Naive thymus-derived CD8-positive, alpha-beta T cell (primary cell): ENCODE data around the gene PGK1. TPM values are rescaled to one million over a fixed set of nuclear protein-coding genes. Genes with fewer than 3 reads are reported as not detected.
A peak's percentile ranks its signal among the peaks of the same experiment; 100 is the strongest.
"Not testable (repeated sequence)": the region's sequence is repeated elsewhere in the genome, so short reads cannot be mapped to it uniquely, and the experiment has no call there.

Source experiments
- ATAC-seq, 2 donors: fragments of 150-1000 bp; cut with Tn5 transposase in 1 of 2; sonication (Bioruptor Pico), chemical (Tn5 transposase) in 1 of 2; 1 replicate in 1 of 2; 2 replicates in 1 of 2; pipeline ENCODE4 v1.10.0; 2021; ENCODE audit warnings: mild to moderate bottlenecking in 2 of 2, moderate library complexity in 2 of 2
- POLR2A ChIA-PET: fragments of 350-600 bp; sonication (Branson Sonifier 250); formaldehyde crosslinking; loops from one replicate; lab custom pipeline; 2021; ENCODE audit warnings: antibody characterized with exemption; lab: Charles Lee
- DNase-seq, 10 donors: peaks; one replicate each; pipeline versions ENCODE4 v3.0.0 to v3.0.0-alpha.2; 2020 to 2022
- H3K27ac Mint-ChIP-seq, 10 donors: one replicate each; pipeline ENCODE4 v1.8.0; 2020 to 2022; ENCODE audit warnings: mild to moderate bottlenecking in 10 of 10, mixed read lengths in 10 of 10, moderate library complexity in 4 of 10, inconsistent platforms in 1 of 10
- H3K27me3 Mint-ChIP-seq, 5 donors: one replicate each; pipeline ENCODE4 v1.8.0; 2021 to 2022; ENCODE audit warnings: mixed read lengths in 5 of 5
- H3K36me3 Mint-ChIP-seq, 3 donors: one replicate each; pipeline ENCODE4 v1.8.0; 2020 to 2022; ENCODE audit warnings: mixed read lengths in 3 of 3, mild to moderate bottlenecking in 2 of 3, inconsistent platforms in 1 of 3
- H3K4me1 Mint-ChIP-seq, 4 donors: one replicate each; pipeline ENCODE4 v1.8.0; 2021 to 2022; ENCODE audit warnings: mixed read lengths in 4 of 4
- H3K4me3 Mint-ChIP-seq, 10 donors: one replicate each; pipeline ENCODE4 v1.8.0; 2020 to 2022; ENCODE audit warnings: mild to moderate bottlenecking in 10 of 10, mixed read lengths in 10 of 10, moderate library complexity in 6 of 10, inconsistent platforms in 1 of 10
- H3K9me3 Mint-ChIP-seq, 9 donors: one replicate each; pipeline ENCODE4 v1.8.0; 2020 to 2022; ENCODE audit warnings: mixed read lengths in 9 of 9, mild to moderate bottlenecking in 3 of 9, inconsistent platforms in 1 of 9, moderate library complexity in 1 of 9
- polyA plus RNA-seq, 3 donors: library from polyadenylated mRNA; unstranded; fragments of 300-500 nt; fragmentation: Illumina TruSeq; gene quantifications; one replicate each; pipeline ENCODE4 v1.2.3, GENCODE V29; 2021
- total RNA-seq, 8 experiments: library from RNA in 2 of 8; stranded (reverse) in 2 of 8; gene quantifications; one replicate each; pipeline ENCODE4 v1.2.3 and lab custom pipeline; 2021 to 2026

Gene PGK1
- total and polyA plus RNA-seq, 5 experiments from 2014 or later: 205 to 515 (median 501) TPM

- no peak for ATAC-seq
- peak overlapping the region in 6 of 10 donors; percentile 19 to 87 (median 64) for H3K27ac Mint-ChIP-seq
- POLR2A ChIA-PET: interaction anchor here (3.1 kb wide), 1 partner anchor 13 kb away, joined by 15 read pairs; the partner anchor contains the start of gene PGK1
These were observed 14.6 kb downstream of the PGK1 start for GRCh38 chrX:78118628-78119027.

DNA sequence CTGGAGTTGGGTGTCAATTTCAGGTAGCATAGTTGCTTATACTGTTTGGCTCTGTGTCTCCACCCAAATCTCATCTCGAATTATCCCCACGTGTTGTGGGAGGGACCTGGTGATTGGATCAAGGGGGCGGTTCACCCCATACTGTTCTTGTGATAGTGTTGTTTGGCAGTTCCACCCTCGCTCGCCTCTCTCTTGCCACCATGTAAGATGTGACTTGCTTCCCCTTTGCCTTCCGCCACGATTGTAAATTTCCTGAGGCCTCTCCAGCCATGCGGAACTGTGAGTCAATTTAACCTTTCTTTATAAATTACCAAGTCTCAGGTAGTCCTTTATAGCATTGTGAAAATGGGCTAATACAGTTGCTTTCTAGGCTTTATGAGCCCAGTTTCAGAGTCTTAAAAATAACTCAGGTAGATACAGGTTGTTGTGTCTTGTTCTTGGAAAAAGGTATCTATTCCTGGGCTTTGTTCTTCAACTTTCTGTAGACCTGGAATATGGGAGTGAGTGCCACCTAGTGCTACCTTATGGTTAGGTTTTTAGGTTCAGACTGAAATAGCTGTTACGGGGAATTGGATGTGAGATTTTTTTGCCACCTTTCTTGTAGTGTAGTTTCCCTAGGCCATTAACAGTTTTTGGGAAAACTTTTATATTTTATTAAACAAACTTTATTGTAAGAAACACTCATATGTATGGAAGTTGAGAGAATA lies 15.6 kb downstream of the PGK1 start:
- H3K4me1 Mint-ChIP-seq: peaks cover 17 to 61% (median 56%) of the 10 kb centered on the region in 4 donors
- H3K4me3 Mint-ChIP-seq: peak overlapping the region in 1 of 10 donors; percentile 0
- DNase-seq: no peak
- H3K27ac Mint-ChIP-seq: peak overlapping the region; percentile 2 to 75 (median 36)
- no peaks in the 10 kb centered on the region for H3K9me3 Mint-ChIP-seq
- POLR2A ChIA-PET: no interaction called here
- ATAC-seq: peak in 1 of 2 donors; percentile 47
- H3K36me3 Mint-ChIP-seq: peaks cover 0 to 92% (median 10%) of the 10 kb centered on the region in 3 donors
- no peaks in the 10 kb centered on the region for H3K27me3 Mint-ChIP-seq

More at GRCh38 chrX:78118628-78119027, 14.6 kb downstream of the PGK1 start:
- no peak for DNase-seq
- Mint-ChIP-seq H3K9me3 (no peaks in the 10 kb centered on the region), H3K4me3 (no peak overlapping the region), H3K36me3 (peaks cover 0 to 92% (median 10%) of the 10 kb centered on the region in 3 donors), H3K4me1 (peaks cover 17 to 63% (median 58%) of the 10 kb centered on the region in 4 donors), H3K27me3 (no peaks in the 10 kb centered on the region)

GRCh38 chrX:78123190-78123589 lies 19.1 kb downstream of the PGK1 start:
- Mint-ChIP-seq H3K27ac (peak overlapping the region in 7 of 10 donors; percentile 3 to 85 (median 45)), H3K36me3 (peaks cover 0 to 92% (median 1%) of the 10 kb centered on the region in 3 donors), H3K9me3 (no peaks in the 10 kb centered on the region), H3K27me3 (no peaks in the 10 kb centered on the region), H3K4me1 (peaks cover 8 to 36% (median 30%) of the 10 kb centered on the region in 4 donors), H3K4me3 (no peak overlapping the region)
- POLR2A ChIA-PET: no interaction called here
- DNase-seq: no peak
- no peak for ATAC-seq

DNA sequence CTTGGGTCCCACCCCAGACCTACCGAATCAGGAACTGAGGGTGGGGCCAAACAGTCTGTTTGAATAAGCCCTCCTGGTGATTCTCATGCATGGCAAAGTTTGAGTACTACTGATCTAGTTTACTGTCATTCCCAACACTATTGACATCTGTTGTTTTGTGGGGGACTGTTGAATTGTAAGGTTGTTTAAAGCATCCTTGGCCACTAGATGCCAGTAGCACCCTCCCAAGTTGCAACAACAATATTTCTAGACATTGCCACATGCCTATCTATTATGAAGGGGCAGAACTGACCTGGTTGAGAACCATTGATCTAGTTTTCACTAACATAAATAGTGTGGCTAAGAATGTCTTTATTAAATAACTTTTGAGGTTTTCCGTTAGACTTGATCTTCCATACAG lies 20.3 kb downstream of the PGK1 start:
- ATAC-seq: peak in 1 of 2 donors; percentile 40
- Mint-ChIP-seq H3K27ac (peak overlapping the region in 8 of 10 donors; percentile 1 to 88 (median 62)), H3K4me3 (no peak overlapping the region), H3K27me3 (no peaks in the 10 kb centered on the region), H3K9me3 (no peaks in the 10 kb centered on the region), H3K4me1 (peaks cover 8 to 34% (median 23%) of the 10 kb centered on the region in 4 donors), H3K36me3 (peaks cover 0 to 92% (median 1%) of the 10 kb centered on the region in 3 donors)
- no peak for DNase-seq
- POLR2A ChIA-PET: no interaction called here

DNA sequence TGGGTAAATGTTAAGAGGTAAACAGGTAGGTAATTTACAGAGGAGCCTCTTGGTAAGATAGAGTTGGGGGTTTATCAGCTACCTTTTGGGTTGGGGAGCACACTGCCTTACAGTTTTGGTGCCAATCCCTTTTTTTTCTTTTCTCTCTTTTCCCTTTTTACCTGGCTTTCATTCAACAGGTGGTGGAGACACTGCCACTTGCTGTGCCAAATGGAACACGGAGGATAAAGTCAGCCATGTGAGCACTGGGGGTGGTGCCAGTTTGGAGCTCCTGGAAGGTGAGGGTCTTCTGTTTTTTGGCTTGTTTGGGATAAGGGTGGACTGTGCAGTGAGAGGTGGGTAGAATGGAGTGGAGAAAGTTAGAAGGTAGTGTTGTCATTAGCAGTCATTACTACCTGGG lies 21.1 kb downstream of the PGK1 start:
- H3K4me3 Mint-ChIP-seq: no peak overlapping the region
- H3K4me1 Mint-ChIP-seq: peaks cover 4 to 31% (median 17%) of the 10 kb centered on the region in 4 donors
- peak overlapping the region in 7 of 10 donors; percentile 29 to 89 (median 62) for H3K27ac Mint-ChIP-seq
- ATAC-seq (no peak), DNase-seq (no peak)
- no peaks in the 10 kb centered on the region for H3K9me3 Mint-ChIP-seq
- peaks cover 0 to 90% (median 1%) of the 10 kb centered on the region in 3 donors for H3K36me3 Mint-ChIP-seq
- POLR2A ChIA-PET: interaction anchor here (0.6 to 1.0 kb wide), 2 partner anchors 24 to 75 kb away, joined by 3 to 6 read pairs; no protein-coding TSS in a partner anchor
- no peaks in the 10 kb centered on the region for H3K27me3 Mint-ChIP-seq

GRCh38 chrX:78125781-78126180 lies 21.7 kb downstream of the PGK1 start:
- not testable (repeated sequence) for H3K27me3 Mint-ChIP-seq, H3K9me3 Mint-ChIP-seq, ATAC-seq, H3K4me3 Mint-ChIP-seq, DNase-seq
- Mint-ChIP-seq H3K4me1 (peaks cover 4 to 31% (median 17%) of the 10 kb centered on the region in 4 donors), H3K27ac (peak overlapping the region in 6 of 10 donors; percentile 16 to 87 (median 54)), H3K36me3 (peaks cover 0 to 92% (median 1%) of the 10 kb centered on the region in 3 donors)
- POLR2A ChIA-PET: interaction anchor here (1.0 kb wide), 1 partner anchor 24 kb away, joined by 3 read pairs; no protein-coding TSS in a partner anchor

- Mint-ChIP-seq H3K27ac (peak overlapping the region in 3 of 10 donors; percentile 33 to 70 (median 59)), H3K4me3 (no peak overlapping the region), H3K36me3 (peaks cover 0 to 59% (median 1%) of the 10 kb centered on the region in 3 donors), H3K27me3 (no peaks in the 10 kb centered on the region), H3K9me3 (no peaks in the 10 kb centered on the region), H3K4me1 (peaks cover 0 to 6% (median 2%) of the 10 kb centered on the region in 4 donors)
- no peak for DNase-seq
- no peak for ATAC-seq
- POLR2A ChIA-PET: no interaction called here
These were observed 25.7 kb downstream of the PGK1 start for GRCh38 chrX:78129714-78130113.

DNA sequence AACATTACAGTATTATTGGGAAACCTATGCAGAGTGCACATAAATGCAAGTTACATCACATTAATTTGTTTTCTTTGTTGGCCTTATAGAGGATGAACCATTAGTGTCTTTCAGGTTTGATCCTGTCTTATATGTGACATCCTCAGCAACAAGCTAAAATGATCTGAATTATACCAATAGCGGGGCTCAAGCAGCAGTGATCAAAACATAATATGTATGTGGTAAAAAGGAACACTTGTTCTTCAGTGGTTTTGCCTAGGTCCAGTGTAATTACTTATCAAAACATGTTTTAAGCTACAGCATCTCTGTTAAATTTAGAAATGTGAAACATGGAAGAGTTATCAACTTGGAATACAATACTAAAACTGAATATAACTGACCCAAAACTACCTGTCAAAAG lies 26.3 kb downstream of the PGK1 start:
- Mint-ChIP-seq H3K36me3 (peaks cover 0 to 52% (median 1%) of the 10 kb centered on the region in 3 donors), H3K27me3 (no peaks in the 10 kb centered on the region), H3K27ac (peak overlapping the region in 8 of 10 donors; percentile 4 to 61 (median 36)), H3K4me1 (peaks cover 0 to 6% (median 2%) of the 10 kb centered on the region in 4 donors), H3K9me3 (no peaks in the 10 kb centered on the region), H3K4me3 (no peak overlapping the region)
- POLR2A ChIA-PET: no interaction called here
- no peak for DNase-seq
- no peak for ATAC-seq

- peak overlapping the region in 4 of 10 donors; percentile 19 to 61 (median 49) for H3K27ac Mint-ChIP-seq
These were observed 27.1 kb downstream of the PGK1 start for GRCh38 chrX:78131117-78131516.

DNA sequence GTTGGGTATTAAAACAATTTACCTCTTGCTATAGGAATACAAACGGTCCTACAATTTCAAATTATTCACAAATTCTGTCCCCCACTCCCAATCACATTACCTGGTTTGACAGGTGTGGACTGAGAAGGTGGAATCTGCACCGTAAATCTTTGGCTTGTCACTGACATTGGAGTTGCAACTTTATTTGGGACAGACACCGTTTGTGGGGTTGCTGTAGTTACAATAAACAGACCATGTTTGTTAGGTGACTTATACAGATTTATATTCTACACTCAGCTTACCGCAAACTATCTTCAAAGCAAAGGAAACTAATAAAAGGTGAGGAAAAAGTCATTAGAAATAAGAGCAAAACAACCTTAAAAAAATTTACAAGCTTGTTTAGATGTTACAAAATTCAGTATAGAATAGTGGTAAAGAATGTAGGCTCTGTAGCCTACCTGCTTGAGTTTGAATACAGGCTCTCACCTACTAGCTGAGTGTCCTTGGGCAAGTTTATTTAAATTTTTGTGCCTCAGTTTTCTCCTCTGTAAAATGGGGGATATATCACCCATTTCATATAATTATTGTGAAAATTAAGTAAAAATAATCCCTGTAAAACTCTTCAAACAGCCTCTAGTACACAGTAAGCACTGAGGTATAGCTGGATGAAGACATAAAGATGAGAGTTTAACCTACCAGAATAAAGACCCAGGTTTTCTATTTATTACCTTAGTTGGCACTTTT lies 29.4 kb downstream of the PGK1 start:
- Mint-ChIP-seq H3K9me3 (no peaks in the 10 kb centered on the region), H3K27me3 (no peaks in the 10 kb centered on the region), H3K4me3 (no peak overlapping the region), H3K4me1 (peaks cover 3 to 6% (median 5%) of the 10 kb centered on the region in 4 donors), H3K27ac (peak overlapping the region in 4 of 10 donors; percentile 13 to 38 (median 36)), H3K36me3 (peaks cover 0 to 22% (median 0%) of the 10 kb centered on the region in 3 donors)
- ATAC-seq (no peak), DNase-seq (no peak)
- POLR2A ChIA-PET: interaction anchor here (0.6 to 0.7 kb wide), 2 partner anchors 17 to 1032 kb away, joined by 4 read pairs; no protein-coding TSS in a partner anchor

More at GRCh38 chrX:78131117-78131516, 27.1 kb downstream of the PGK1 start:
- H3K4me1 Mint-ChIP-seq: peaks cover 0 to 6% (median 3%) of the 10 kb centered on the region in 4 donors
- no peaks in the 10 kb centered on the region for H3K27me3 Mint-ChIP-seq
- POLR2A ChIA-PET: no interaction called here
- no peak overlapping the region for H3K4me3 Mint-ChIP-seq
- no peak for ATAC-seq
- no peaks in the 10 kb centered on the region for H3K9me3 Mint-ChIP-seq
- H3K36me3 Mint-ChIP-seq: peaks cover 0 to 45% (median 1%) of the 10 kb centered on the region in 3 donors
- DNase-seq: no peak

DNA sequence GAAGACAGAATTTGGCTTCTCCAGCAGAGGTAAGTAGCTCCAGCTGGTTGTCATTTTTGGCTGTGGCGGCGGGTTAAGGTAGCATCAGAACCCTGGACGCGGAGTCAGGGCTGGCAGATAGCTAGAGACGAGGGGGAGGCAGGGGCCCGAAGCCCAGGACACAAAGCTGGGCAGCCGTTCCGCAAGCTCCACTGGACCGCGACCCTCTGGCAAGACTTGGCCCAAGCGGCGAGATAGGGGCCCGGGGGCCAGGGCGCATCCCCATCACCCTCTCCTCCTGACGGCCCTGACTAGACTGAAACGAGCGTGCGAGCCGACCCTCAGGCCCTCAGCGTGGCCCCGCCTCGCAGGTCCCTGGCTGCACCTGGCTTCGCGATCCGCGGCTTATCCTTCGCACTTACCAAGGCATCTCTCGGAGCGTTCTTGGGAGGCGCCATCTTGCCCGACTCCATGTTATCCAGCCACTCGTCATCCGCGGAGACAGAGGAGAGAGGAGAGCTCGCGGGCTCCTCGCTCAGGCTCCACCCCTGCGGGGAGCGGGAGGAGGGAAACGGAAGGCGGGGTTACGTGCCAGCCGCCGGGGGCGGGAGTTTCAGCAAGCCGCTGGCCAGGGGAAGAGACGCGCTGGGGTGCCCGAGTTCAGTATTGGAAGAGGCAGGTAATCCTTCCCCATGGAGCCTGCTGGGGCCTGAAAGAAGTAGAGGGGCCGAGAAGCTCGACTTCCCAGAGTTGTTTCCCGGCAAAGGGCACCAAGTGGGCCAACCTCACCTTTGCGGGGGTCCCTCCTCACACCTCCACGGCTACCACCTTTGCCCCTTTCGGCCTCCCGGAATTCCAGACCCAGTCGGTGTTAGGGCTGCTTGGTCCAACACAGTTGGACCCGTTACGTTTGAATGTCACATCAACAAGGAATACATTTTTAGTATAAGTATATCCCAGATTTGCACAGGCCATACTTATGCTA lies 35.4 kb downstream of the PGK1 start, which contains the start of gene TAF9B:
Gene TAF9B (minus strand): TSS at position 491 of the 964 bp plus-strand sequence. CDS start 39 bp downstream, at position 452.
- Mint-ChIP-seq H3K9me3 (peaks cover 0 to 5% (median 0%) of the 10 kb centered on the region in 9 donors), H3K27me3 (no peaks in the 10 kb centered on the region), H3K4me3 (peak within 1 kb of the TSS; percentile 85 to 96 (median 91)), H3K27ac (peak within 1 kb of the TSS; percentile 80 to 97 (median 94)), H3K4me1 (peaks cover 3 to 12% (median 8%) of the 10 kb centered on the region in 4 donors), H3K36me3 (no peaks in the 10 kb centered on the region)
- ATAC-seq (peak; percentile 97), DNase-seq (peak; percentile 62 to 89 (median 79))
- POLR2A ChIA-PET: interaction anchor here (1.5 to 1.7 kb wide), 2 partner anchors 36 to 942 kb away, joined by 3 to 7 read pairs; partner anchors contain the start of gene PGK1
